GM21381 (cell line): ENCODE results near the gene ZAP70.
A peak's percentile ranks its signal among the peaks of the same experiment; 100 is the strongest.
"Not testable (repeated sequence)": the region's sequence is repeated elsewhere in the genome, so short reads cannot be mapped to it uniquely, and the experiment has no call there.

ENCODE experiments used
- ATAC-seq: cut with Tn5 transposase; IDR thresholded peaks from one replicate; pipeline ENCODE4 v1.9.1; 2021; ENCODE audit warnings: mild to moderate bottlenecking, moderate library complexity; ENCODE audit not compliant: unreplicated experiment

ZAP70 gene

GRCh38 chr2:97713296-97714083, at the start of gene ZAP70:
Gene ZAP70 (plus strand): TSS chr2:97713576. CDS start chr2:97724037, 10,461 bp downstream.
- no peak for ATAC-seq

- ATAC-seq, result no peak
These were observed 49.8 kb upstream of the ZAP70 start for GRCh38 chr2:97663626-97663961.

- ATAC-seq, result peak; percentile 83
These were observed 49.3 kb upstream of the ZAP70 start, which contains the start of gene ACTR1B for GRCh38 chr2:97663962-97664635. Gene ACTR1B (minus strand): TSS chr2:97664044. CDS start chr2:97663890, 154 bp downstream.

GRCh38 chr2:97664636-97664970, 48.8 kb upstream of the ZAP70 start:
- ATAC-seq, result no peak

GRCh38 chr2:97669448-97669847, 43.9 kb upstream of the ZAP70 start, which contains the start of gene C2orf92:
Gene C2orf92 (plus strand): TSS chr2:97669713. CDS start chr2:97669789, 76 bp downstream.
- ATAC-seq, result no peak

- ATAC-seq, result no peak
These were observed 42.9 kb upstream of the ZAP70 start for GRCh38 chr2:97670471-97670870.

GRCh38 chr2:97671526-97671925, 41.9 kb upstream of the ZAP70 start:
- no peak for ATAC-seq

GRCh38 chr2:97672606-97673140, 40.7 kb upstream of the ZAP70 start:
- not testable (repeated sequence) for ATAC-seq

GRCh38 chr2:97673182-97673914, 40.0 kb upstream of the ZAP70 start:
- no peak for ATAC-seq

GRCh38 chr2:97673915-97674283, 39.5 kb upstream of the ZAP70 start:
- ATAC-seq, result no peak

GRCh38 chr2:97675430-97676113, 37.8 kb upstream of the ZAP70 start:
- no peak for ATAC-seq

- ATAC-seq, result no peak
These were observed 36.8 kb upstream of the ZAP70 start for GRCh38 chr2:97676620-97677019.

- ATAC-seq, result no peak
These were observed 35.9 kb upstream of the ZAP70 start for GRCh38 chr2:97677480-97677879.

GRCh38 chr2:97678298-97678697, 35.1 kb upstream of the ZAP70 start:
- ATAC-seq, result no peak

GRCh38 chr2:97687235-97687634, 26.1 kb upstream of the ZAP70 start:
- ATAC-seq, result not testable (repeated sequence)

- ATAC-seq, result no peak
These were observed 25.1 kb upstream of the ZAP70 start for GRCh38 chr2:97688062-97688827.

- no peak for ATAC-seq
These were observed 22.2 kb upstream of the ZAP70 start for GRCh38 chr2:97691166-97691565.

GRCh38 chr2:97693476-97693875, 19.9 kb upstream of the ZAP70 start:
- no peak for ATAC-seq

- ATAC-seq, result no peak
These were observed 17.6 kb upstream of the ZAP70 start for GRCh38 chr2:97695744-97696143.
